Mesendoderm (in vitro differentiated cells): ENCODE data around the gene ADGRA1.

Source experiments
- DNase-seq: peaks from one replicate; pipeline ENCODE4 v3.0.0; 2013
- H2AK5ac ChIP-seq: 2 replicates; pipeline ENCODE4 v1.6.1; 2013; ENCODE audit warnings: low read length, inconsistent platforms
- H2BK120ac ChIP-seq: 2 replicates; pipeline ENCODE4 v1.6.1; 2013; ENCODE audit warnings: low read depth, mild to moderate bottlenecking, low read length, moderate library complexity, mixed read lengths
- H2BK15ac ChIP-seq: replicated peaks from 2 replicates; pipeline ENCODE4 v1.6.1; 2013; ENCODE audit warnings: low read depth, mild to moderate bottlenecking, moderate library complexity
- H2BK5ac ChIP-seq: 2 replicates; pipeline ENCODE4 v1.6.1; 2013; ENCODE audit warnings: low read length, inconsistent platforms
- H3K18ac ChIP-seq: 2 replicates; pipeline ENCODE4 v1.6.1; 2013; ENCODE audit warnings: mild to moderate bottlenecking, low read length, mixed read lengths
- H3K23ac ChIP-seq: one replicate; pipeline ENCODE4 v1.6.1; 2013; ENCODE audit warnings: low read length
- H3K27ac ChIP-seq: 2 replicates; pipeline ENCODE4 v1.5.1; 2013; ENCODE audit warnings: low read depth, mild to moderate bottlenecking, inconsistent platforms, low read length, moderate library complexity
- H3K27me3 ChIP-seq: 2 replicates; pipeline ENCODE4 v1.6.1; 2013; ENCODE audit warnings: low read length, control low read depth, mild to moderate bottlenecking, inconsistent platforms; ENCODE audit not compliant: insufficient read depth, poor library complexity
- H3K36me3 ChIP-seq: 2 replicates; pipeline ENCODE4 v1.6.1; 2013; ENCODE audit warnings: low read length, inconsistent platforms; ENCODE audit not compliant: control insufficient read depth, insufficient read depth
- H3K4ac ChIP-seq: one replicate; pipeline ENCODE4 v1.6.1; 2013; ENCODE audit warnings: low read depth, mild to moderate bottlenecking, low read length, moderate library complexity
- H3K4me1 ChIP-seq: 2 replicates; pipeline ENCODE4 v1.6.1; 2013; ENCODE audit warnings: low read depth, low read length, inconsistent platforms; ENCODE audit not compliant: control insufficient read depth
- H3K4me2 ChIP-seq: 2 replicates; pipeline ENCODE4 v1.6.1; 2013; ENCODE audit warnings: low read length
- H3K4me3 ChIP-seq: 2 replicates; pipeline ENCODE4 v1.5.1; 2013; ENCODE audit warnings: mild to moderate bottlenecking, low read length
- H3K56ac ChIP-seq: one replicate; pipeline ENCODE4 v1.6.1; 2013; ENCODE audit warnings: low read length
- H3K79me1 ChIP-seq: 2 replicates; pipeline ENCODE4 v1.6.1; 2013; ENCODE audit warnings: low read length, inconsistent platforms
- H3K79me2 ChIP-seq: 2 replicates; pipeline ENCODE4 v1.6.1; 2013; ENCODE audit warnings: mild to moderate bottlenecking, low read length; ENCODE audit not compliant: control insufficient read depth, insufficient read depth
- H3K9ac ChIP-seq: 2 replicates; pipeline ENCODE4 v1.6.1; 2013; ENCODE audit warnings: low read length, inconsistent platforms
- H4K5ac ChIP-seq: one replicate; pipeline ENCODE4 v1.6.1; 2013; ENCODE audit warnings: low read length
- H4K8ac ChIP-seq: one replicate; pipeline ENCODE4 v1.6.1; 2013; ENCODE audit warnings: low read depth, mild to moderate bottlenecking, control low read depth, low read length, moderate library complexity
- WGBS: extraction: QIAGEN DNeasy Blood & Tissue Kit; methylation state at CpG from one replicate; pipeline ENCODE4 v1.1.7; 2013; ENCODE audit warnings: low lambda C conversion rate, missing lambda C conversion rate; ENCODE audit not compliant: insufficient coverage; ENCODE audit errors: extremely low coverage; 5-methylcytosine and 5-hydroxymethylcytosine counted together

Gene ADGRA1

DNA sequence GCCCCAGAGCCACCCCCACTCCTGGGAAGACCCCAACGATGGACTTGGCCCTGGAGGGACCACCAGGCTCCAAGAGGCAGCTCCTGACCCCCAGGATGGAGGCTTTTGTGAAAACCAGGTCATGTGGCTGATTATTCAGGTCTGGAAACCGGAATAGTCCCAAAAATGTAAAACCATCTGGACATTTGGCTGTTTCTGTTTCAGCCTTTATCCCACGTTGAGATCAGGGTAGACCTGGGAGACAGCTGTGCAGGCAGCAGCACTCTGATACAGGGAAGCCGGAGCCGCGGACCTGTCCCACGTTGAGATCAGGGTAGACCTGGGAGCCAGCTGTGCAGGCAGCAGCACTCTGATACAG, 7.1 kb upstream of the ADGRA1 start:
- Histone ChIP-seq H2BK120ac (no peak overlapping the region), H3K4me1 (no peaks in the 10 kb centered on the region), H3K18ac (no peak overlapping the region), H3K4me2 (no peak overlapping the region), H3K56ac (no peak overlapping the region), H3K79me1 (no peaks in the 10 kb centered on the region), H3K9ac (no peak overlapping the region), H3K23ac (no peak overlapping the region), H2BK5ac (no peak overlapping the region), H3K79me2 (no peaks in the 10 kb centered on the region), H4K8ac (no peak overlapping the region), H3K36me3 (no peaks in the 10 kb centered on the region), H3K4ac (no peak overlapping the region), H2BK15ac (no peak overlapping the region), H3K27ac (no peak overlapping the region), H3K4me3 (no peak overlapping the region), H3K27me3 (no peaks in the 10 kb centered on the region), H2AK5ac (no peak overlapping the region), H4K5ac (no peak overlapping the region)
- DNase-seq, result no peak
- whole genome bisulfite sequencing, result no CpG with 5 or more reads among the region's 7 CpGs

GRCh38 chr10:133081636-133082035, 6.1 kb upstream of the ADGRA1 start:
- Histone ChIP-seq H3K4me2 (no peak overlapping the region), H3K4ac (no peak overlapping the region), H3K4me3 (no peak overlapping the region), H2BK120ac (no peak overlapping the region), H2BK15ac (no peak overlapping the region), H4K8ac (no peak overlapping the region), H4K5ac (no peak overlapping the region), H3K36me3 (no peaks in the 10 kb centered on the region), H3K9ac (no peak overlapping the region), H2AK5ac (no peak overlapping the region), H3K27me3 (peaks cover 4% of the 10 kb centered on the region), H3K18ac (no peak overlapping the region), H3K56ac (no peak overlapping the region), H3K79me1 (no peaks in the 10 kb centered on the region), H3K27ac (no peak overlapping the region), H2BK5ac (no peak overlapping the region), H3K23ac (no peak overlapping the region), H3K4me1 (no peaks in the 10 kb centered on the region), H3K79me2 (no peaks in the 10 kb centered on the region)
- DNase-seq, result no peak
- WGBS, result no CpG with 5 or more reads among the region's 16 CpGs

DNA sequence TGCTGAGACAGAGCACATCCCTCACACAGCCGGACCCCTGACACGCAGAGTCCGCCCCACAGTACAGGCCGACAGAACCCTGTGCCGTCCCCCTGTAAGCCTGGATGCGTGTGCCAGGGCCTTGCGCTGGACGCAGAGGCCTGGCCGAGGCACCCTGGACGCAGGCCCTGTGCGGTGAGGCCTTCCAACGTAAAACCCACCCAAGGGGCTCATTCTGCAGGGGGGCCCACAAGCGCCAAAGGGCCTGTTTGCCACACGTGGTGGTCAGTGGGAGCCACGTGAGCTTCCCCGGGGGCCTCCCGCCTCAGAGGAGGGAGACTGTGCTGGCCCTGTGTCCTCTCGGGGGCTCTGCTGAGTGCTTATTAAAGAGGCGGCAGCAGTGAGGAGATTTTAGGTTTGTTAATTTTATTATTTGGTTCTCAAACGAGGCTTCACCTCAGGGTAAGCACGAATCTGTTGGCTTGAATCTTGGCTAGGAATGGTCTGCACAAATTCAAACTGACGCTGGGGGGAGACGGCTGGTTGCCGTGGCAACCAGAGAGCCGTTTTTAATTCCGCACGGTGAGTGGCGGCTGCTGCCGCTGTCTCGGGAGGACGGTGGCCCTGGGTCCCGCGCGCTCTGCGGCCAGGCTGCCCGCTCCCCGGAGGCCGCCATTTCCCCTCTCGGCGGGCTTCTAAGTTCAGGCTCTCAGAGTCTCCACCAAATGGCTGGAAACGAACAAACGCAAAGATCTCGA, 4.9 kb upstream of the ADGRA1 start:
- Histone ChIP-seq H3K18ac (no peak overlapping the region), H3K56ac (no peak overlapping the region), H3K27ac (no peak overlapping the region), H2BK15ac (no peak overlapping the region), H3K4ac (no peak overlapping the region), H3K27me3 (peaks cover 12% of the 10 kb centered on the region), H3K4me2 (no peak overlapping the region), H4K5ac (no peak overlapping the region), H2AK5ac (no peak overlapping the region), H3K36me3 (no peaks in the 10 kb centered on the region), H3K9ac (no peak overlapping the region), H2BK120ac (no peak overlapping the region), H2BK5ac (no peak overlapping the region), H3K79me2 (no peaks in the 10 kb centered on the region), H3K4me3 (no peak overlapping the region), H4K8ac (no peak overlapping the region), H3K23ac (no peak overlapping the region), H3K4me1 (no peaks in the 10 kb centered on the region), H3K79me1 (no peaks in the 10 kb centered on the region)
- no CpG with 5 or more reads among the region's 43 CpGs for WGBS
- no peak for DNase-seq

DNA sequence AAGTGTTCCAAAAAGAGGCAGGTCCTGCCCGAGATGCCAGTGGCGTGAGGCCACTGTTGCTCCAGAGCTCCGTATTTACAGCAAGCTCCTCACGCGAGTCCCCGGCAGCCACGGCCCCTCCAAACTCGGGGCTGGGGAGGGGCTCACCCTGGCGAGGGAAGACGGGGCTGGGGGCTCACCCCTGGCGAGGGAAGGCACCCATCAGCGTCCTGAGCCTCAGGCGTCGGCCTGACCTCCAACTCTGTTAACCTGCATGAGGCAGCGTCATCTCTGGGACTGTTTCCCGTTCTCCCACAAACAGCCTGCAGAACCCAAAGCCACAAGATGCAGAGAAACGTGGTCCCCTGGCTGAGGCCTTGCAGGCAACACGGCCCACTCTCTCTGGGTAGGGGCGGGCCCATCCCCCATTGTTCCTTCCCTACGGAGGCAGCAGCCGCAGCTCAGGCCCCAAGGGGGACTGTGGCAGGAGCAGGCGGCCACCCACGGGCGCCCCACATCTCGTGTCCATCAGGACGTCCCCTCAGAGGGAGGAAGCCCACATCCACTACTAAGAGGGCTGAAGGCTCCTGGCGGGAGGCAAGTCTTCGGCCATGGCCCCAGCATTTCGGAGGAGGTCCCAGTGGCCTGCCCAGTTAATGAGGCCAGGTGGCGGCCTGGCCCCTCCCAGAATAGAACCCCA, 4.2 kb upstream of the ADGRA1 start:
- H3K4me2 ChIP-seq, result no peak overlapping the region
- no peaks in the 10 kb centered on the region for H3K4me1 ChIP-seq
- no peak overlapping the region for H3K4ac ChIP-seq
- no peak overlapping the region for H4K5ac ChIP-seq
- H3K27me3 ChIP-seq, result peaks cover 18% of the 10 kb centered on the region
- no peak overlapping the region for H2BK15ac ChIP-seq
- H3K9ac ChIP-seq, result no peak overlapping the region
- no peak overlapping the region for H3K27ac ChIP-seq
- no peak overlapping the region for H4K8ac ChIP-seq
- no peaks in the 10 kb centered on the region for H3K36me3 ChIP-seq
- H3K18ac ChIP-seq, result no peak overlapping the region
- no peak for DNase-seq
- H3K79me2 ChIP-seq, result no peaks in the 10 kb centered on the region
- WGBS, result no CpG with 5 or more reads among the region's 30 CpGs
- H3K56ac ChIP-seq, result no peak overlapping the region
- no peaks in the 10 kb centered on the region for H3K79me1 ChIP-seq
- H2BK120ac ChIP-seq, result no peak overlapping the region
- no peak overlapping the region for H2AK5ac ChIP-seq
- no peak overlapping the region for H3K23ac ChIP-seq
- no peak overlapping the region for H3K4me3 ChIP-seq
- H2BK5ac ChIP-seq, result no peak overlapping the region

DNA sequence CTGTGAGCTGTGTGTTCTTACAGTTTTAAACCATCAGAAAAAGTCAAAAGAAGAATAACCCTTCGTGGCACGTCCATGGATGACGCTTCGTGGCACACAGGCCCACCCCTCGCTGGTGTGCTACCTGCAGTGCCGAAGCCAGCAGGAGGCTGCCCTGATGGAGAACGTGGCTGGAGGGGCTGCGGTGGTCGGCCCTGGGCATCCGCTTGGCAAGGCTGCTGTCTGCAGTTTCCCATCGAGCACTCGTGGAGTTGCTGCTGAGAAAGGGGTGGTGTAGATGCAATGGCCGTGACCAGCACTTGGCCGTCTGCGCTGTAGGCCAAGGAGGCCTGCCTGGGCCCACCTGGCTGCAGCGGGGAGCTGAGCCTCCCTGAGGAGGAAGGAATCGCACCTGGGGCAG, 3.2 kb upstream of the ADGRA1 start:
- no CpG with 5 or more reads among the region's 17 CpGs for WGBS
- H4K8ac ChIP-seq, result no peak overlapping the region

More for the DNA sequence above, 3.2 kb upstream of the ADGRA1 start:
- Histone ChIP-seq H2BK120ac (no peak overlapping the region), H3K4me1 (no peaks in the 10 kb centered on the region), H3K79me2 (no peaks in the 10 kb centered on the region), H3K9ac (no peak overlapping the region), H3K18ac (no peak overlapping the region), H3K4me2 (no peak overlapping the region), H3K56ac (no peak overlapping the region), H3K27me3 (peaks cover 26% of the 10 kb centered on the region), H2BK5ac (no peak overlapping the region), H3K79me1 (no peaks in the 10 kb centered on the region), H3K23ac (no peak overlapping the region), H3K36me3 (no peaks in the 10 kb centered on the region), H2AK5ac (no peak overlapping the region), H3K27ac (no peak overlapping the region), H3K4ac (no peak overlapping the region), H4K5ac (no peak overlapping the region), H3K4me3 (no peak overlapping the region), H2BK15ac (no peak overlapping the region)
- DNase-seq, result no peak
